GM19372 (cell line): Measurements from ENCODE around the gene LZTFL1.
"Not testable (repeated sequence)": the region's sequence is repeated elsewhere in the genome, so short reads cannot be mapped to it uniquely, and the experiment has no call there.

ENCODE experiments used
- ATAC-seq: cut with Tn5 transposase; IDR thresholded peaks from one replicate; pipeline ENCODE4 v1.9.1; 2021; ENCODE audit warnings: mild to moderate bottlenecking, low read depth, moderate library complexity; ENCODE audit not compliant: unreplicated experiment

The LZTFL1 gene

DNA sequence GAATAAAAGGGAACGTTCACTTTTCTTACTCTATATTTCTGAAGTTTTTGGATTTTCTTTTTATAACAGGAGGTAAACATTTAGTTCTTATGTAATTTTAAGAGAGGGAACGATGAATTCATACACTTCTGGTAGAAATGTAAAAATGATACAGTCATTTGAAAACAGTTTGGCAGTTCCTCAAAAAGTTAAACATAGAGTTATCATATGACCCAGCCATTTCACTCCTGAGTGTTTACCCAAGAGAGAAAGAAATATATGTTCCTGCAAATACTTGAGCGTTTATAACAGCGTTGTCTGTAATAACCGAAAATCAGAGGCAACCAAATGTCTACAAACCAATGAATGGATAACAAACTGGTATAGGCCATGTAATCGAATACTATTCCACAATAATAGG lies 23.6 kb upstream of the LZTFL1 start:
- no peak for ATAC-seq

DNA sequence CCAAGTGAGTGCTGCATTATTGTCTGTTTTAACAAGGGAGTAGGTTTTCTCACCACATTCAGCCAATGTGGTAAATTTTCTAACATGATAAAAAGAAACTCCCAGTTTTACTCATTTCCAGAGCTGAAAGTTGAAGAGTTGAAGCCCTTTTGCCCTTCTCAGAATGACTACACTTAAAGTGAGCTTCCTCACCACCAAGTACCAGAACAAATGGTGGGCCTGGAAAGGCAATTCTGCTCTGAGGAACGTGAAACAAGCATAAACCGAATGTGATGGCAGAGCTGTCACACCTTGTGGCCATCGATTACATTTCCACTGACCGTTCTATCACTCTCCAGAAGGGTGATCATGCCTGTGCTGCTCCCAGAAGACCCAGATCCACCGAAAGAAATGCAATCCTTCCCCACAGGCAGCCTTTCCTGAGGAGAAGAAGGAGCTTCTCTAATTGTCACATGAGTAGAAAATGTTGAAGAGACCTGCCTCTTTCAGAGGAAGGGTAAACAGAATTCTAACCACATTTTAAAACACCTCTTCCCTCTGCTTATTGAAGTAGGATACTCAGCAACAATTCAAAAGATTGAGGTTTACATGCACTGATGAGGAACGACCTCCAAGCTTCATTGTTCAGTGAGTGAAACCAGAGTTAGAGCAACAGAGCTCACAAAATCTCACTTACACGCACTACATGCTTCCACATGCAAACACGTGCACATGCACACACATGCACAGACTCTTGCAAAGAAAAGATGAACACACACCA lies 23.0 kb upstream of the LZTFL1 start:
- peak; percentile 62 for ATAC-seq

DNA sequence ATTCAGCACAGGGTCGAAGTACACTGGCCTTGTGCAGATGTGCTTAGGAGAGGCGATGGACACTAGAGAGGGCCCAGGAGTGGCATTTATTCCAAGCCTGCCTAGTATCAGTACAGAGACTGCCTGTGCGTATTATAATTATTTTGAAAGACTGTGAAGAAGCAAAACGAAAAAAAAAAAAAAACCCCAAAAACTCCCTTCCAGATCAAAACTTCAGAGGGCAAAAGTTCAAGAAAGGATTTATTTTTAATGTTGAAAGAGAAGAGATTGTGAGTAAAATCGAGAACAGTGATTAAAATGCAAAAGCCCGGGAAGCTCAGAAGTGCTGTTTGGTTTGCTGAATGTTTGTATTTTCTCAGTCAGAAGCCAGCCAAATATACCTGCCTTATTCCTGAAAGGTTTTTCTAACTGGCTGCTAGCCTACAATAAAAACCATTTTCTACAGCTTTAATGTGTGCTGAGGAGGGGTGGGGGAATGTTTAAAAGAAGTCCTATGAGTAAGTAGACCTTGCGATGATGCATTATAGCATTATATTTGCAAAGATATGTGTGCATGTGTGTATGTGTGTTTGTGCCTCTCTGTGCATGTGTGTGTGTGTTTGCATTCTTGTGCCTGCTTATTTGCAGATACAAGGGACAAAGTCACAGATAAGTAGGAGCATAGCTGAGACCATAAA lies 19.3 kb upstream of the LZTFL1 start:
- peak; percentile 43 for ATAC-seq

DNA sequence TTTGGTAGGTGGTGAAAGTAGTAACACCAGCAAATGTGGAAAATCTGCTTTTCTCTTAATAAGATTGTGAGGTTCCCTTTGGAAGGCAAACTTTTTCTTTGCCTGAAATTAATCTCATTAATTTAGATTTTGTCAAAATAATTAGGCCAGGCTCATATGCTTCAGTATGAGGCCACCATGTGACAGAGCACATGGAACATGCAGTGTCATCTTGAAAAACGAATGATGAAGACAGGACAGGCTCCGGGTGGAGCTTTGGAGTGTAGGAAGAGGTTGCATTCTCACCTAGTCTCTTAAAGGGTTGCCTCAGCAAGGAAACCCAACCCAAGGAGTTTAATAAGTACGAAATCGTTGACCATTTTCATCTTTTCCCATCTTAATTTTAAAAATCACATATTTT lies 18.6 kb upstream of the LZTFL1 start:
- no peak for ATAC-seq

DNA sequence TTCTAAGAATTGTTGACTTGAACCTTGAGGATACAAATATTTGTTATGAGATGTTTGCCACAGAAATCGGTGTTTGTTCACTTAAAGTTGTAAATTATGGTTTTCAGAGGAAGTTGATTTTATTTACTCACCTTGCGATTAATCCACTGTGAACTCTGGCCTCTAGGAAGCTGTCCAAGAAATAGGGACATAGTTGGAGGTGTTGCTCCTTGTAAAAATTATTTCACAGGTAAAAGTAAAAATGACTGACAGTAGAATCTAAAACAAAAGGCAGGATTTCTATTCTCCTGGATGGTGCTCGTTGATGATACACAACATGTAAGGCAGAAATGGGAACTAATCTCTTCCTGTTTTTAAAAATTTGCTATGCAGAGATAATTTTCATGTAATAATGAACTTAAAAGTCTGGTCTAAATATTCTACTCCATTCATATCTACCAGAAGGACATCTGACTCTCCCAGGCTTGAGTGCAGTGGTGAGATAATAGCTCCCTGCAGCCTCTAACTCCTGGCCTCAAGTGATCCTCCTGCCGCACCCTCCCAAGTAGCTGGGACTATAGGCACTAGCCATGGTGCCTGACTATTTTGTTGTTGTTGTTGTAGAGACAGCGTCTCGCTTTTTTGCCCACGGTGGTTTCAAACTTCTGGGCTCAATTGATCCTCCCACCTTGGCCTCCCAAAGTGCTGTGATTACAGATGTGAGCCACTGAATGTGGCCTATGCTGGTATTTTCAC lies 17.1 kb upstream of the LZTFL1 start:
- no peak for ATAC-seq

DNA sequence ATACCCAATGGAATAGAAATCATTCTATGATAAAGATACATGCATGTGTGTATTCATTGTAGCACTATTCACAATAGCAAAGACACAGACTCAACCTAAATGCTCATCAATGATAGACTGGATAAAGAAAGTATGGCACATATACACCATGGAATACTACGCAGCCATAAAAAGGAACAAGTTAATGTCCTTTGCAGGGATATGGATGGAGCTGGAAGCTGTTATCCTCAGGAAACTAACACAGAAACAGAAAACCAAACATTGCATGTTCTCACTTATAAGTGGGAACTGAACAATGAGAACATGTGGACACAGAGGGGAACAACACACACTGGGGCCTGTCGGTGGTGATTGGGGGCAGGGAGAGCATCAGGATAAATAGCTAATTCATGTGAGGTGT lies 15.1 kb upstream of the LZTFL1 start:
- not testable (repeated sequence) for ATAC-seq

DNA sequence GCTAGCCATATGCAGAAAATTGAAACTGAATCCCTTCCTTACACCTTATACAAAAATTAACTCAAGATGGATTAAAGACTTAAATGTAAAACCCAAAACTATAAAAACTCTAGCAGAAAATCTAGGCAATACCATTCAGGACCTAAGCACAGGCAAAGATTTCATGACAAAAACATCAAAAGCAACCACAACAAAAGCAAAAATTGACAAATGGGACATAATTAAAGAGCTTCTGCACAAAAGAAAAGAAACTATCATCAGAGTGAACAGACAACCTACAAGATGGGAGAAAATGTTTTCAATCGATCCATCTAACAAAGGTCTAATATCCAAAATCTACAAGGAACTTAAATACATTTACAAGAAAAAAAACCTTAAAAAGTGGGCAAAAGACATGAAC lies 14.4 kb upstream of the LZTFL1 start:
- not testable (repeated sequence) for ATAC-seq

DNA sequence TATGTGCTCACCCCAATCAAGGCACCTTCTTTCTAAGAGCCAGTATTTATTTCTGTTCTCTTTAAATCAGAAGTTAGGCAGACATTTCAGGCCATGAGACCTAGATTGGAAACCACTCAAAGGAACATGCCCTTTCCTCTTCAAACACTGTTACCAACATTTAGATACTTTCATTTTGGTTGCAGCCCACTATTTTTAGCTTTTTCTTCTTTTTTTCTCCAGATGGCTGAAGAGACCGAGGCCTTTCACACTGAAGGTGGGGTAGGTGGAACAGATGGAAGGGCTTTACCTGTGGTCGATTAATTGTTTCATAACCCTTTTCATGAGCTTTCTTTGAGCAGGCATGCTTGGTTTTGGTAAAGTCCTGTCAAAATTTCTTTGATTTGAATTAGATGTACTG lies 10.9 kb upstream of the LZTFL1 start:
- ATAC-seq: no peak

DNA sequence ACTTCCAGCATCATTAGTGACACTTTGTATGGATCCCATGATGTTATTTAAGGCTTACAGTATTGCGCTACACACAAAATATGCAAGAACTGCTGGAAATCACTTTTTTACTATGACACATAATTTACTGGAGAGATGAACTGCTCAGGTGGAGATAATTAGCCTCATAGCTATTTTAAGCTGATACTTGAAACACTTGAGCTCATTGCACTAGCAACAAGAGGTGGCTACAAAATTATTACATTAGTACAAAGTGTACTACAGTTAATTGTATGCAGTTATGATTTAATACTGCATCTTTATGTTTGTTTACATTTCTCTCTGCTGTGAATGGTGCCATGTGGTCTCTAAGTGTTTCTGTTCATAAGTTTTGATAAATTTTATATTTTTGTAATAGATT lies 6.5 kb upstream of the LZTFL1 start:
- ATAC-seq: no peak

DNA sequence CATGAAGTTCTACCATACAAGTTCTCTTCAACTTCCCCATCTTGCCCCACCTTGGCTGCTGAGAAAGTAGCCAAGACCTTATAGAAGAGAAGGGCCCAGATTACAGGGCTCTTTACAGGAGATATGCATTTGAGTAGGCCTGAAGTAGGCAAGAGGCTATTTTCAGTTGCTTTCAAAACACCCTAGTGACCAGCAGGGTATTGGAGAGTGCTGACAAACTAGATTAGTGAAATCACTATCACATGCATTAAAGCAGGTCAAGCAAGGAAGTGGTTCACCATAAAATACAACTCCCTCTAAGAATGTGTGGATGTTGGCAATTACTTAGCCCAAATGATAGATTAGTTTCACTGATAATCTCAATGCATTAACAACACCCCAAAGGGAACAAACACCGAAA lies 2.7 kb upstream of the LZTFL1 start:
- ATAC-seq: no peak

DNA sequence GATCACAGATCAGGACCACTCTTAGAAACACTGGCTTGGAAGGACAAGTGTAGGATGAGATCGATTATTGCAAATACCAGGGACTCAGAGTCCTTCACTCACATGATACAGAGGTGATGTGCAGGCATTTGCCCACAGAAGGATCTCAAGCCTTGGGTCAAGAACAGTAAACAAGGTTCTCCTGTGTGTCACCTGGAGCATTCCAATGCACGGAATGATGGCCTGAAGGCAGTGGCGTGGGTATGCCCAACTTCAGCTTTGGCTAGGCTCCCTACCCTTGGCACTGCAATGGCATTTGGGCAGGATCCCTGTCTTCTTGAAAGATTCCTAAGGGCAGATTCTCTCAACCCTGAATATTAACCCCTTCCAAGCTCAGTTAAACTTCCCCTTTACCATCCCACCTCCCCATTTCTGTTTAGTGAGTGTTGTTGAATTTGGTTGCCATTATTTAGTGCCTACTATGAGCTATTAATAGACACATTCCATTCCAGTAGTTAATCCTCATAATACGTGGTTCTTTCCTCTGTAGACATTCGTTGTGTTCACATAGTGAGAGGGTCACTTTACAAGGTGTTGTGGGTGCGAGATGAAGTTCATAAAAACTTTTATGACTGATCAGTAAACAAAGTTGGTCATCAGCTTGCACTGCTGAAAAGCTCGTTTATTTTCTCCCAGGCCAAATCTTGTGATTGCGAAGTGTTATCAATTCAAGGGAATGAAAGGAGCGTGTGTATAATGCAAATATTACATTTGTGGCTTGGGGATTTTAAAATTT lies 1.1 kb upstream of the LZTFL1 start:
- no peak for ATAC-seq

DNA sequence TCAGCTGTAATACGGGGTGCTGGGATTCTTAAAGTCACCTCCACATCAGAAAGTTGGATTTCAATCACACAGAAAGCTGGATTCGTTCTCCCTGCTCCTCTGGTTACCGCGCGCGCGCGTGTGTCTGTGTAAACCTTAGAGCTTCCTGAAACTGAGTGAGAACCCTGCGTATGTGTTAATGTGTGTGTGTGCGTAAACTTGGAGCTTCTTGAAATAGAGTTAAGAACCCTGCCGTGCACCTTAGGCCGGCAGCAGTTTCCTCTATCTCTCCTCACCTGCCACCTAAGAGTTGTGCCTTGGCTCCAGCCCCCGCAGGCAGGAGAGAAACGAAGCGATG lies 531 bp downstream of the LZTFL1 start:
- no peak for ATAC-seq

DNA sequence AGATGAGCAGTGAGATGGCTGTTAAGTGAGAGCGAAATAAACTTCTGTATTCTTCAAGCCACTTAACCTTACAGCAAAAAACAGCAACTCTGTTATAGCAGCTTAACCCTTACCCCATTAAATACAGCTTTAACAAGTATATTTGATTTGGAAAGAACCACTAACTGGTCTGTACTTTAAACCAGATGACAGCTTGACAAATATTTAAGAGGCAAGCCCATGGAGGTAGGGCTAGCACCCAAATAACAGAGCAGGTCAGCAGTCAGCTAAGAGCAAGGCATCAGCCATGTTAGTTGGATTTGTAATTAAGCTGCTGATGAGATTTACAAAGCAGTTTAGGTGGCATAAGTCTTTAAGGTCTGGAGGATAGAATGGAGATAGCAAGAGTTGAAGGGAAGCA lies 3.5 kb downstream of the LZTFL1 start:
- ATAC-seq: no peak

DNA sequence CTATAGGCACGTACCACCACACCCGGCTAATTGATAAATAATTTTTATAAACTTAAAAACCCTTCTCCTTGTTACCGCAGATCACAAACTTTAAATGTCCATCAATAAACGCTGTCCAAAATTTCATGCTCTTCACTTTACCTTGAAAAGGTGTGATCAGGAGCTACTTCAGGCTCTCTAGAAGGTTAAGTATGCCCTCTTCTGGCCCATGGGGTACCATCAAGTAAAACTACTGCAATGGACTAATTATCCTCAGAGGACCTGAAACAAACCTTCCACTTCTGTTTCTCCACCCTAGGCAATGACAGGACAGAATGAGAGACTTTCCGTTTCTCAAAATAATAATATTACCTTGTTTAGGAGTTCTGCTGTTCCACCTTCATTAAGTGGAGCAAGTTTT lies 9.2 kb downstream of the LZTFL1 start:
- no peak for ATAC-seq

DNA sequence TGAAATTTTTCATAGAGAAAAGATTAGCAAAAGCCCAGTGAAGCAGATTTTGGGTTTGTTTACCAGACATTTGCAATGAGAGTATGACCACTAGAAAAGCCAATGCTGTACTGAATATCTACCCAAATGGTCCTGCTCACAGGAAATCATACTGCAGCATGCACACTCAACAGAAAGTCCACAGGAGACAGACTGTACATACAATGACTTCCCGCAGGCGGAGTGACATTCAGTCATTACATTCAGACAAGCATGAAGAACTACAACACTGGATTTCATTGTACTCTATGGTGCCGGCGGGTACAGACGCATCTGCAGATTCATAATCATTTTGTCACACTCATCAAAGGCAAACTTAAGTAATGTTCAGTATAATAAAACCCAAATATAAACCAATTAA lies 11.8 kb downstream of the LZTFL1 start:
- ATAC-seq: no peak

DNA sequence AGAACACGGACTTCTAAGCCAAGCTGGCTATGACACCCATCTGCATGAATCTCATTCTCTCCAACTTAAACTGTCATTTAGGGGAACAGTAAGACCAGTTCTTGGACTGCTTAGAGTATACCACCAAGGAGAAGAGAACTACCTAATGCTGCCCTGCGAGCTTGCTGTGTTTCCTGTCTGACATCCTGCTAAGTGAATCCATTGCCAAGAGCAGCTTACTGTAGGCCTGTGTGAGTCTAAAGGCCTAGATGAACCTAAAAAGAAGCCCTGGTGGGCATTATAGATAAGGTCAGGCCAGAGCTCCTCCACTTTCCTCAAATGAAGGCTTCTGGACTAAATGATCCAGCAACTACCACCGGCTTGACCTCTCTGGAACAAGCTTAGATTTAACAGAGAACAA lies 15.0 kb downstream of the LZTFL1 start:
- ATAC-seq: no peak

DNA sequence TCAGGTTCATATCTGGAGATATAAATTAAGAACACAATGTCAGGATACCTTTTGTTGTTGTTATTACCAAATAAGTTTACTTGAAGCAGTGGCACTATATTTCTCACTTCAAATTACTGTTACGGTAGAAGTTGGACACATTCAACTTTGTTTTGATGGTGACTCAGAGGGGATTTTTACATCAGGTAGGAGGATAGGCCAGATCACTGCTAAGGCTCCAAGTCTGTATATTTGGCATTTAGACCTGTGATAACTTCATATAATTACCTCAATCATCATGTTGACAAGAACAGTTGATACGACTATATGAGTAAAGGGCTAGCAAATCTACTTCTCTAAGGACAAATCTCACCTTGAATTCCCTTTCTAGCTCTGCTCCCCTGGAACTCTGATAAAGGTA lies 15.6 kb downstream of the LZTFL1 start:
- no peak for ATAC-seq

DNA sequence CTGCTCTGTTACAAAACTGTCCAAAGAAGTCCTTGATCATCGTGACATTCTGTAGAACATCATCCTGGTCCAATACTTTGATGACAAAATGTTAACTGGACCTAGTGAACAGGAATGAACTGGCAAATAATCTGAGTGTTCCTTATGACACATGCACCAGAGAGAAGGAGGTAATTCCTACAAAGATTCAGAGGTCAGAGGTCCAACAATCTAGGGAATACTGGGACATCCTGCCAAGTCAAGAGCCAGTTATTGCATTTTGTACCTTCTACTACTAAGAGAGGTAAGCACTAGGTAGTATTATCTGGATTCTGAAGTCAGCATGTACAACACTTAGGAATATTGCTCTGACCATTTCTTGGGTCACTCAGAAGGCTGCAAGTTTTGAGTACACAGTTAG lies 20.8 kb downstream of the LZTFL1 start:
- no peak for ATAC-seq

DNA sequence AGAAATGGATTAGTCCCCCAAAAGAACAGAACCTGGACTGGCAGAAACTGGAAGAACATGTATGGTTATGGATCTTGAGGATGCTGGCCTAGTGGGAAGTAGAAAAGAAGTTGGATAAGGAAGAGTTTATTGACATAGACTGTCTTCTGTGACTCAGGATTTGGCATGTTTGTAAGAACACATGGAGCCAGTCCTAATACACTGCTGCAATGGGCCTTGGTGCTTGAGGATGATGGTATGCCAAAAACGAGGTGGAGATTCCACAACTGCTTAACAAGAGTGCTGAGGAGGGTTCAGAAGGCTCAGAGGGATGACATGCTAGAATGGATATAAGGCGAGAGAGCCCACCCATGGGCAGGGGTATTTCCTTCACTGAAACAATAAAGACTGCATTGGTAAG lies 22.4 kb downstream of the LZTFL1 start:
- no peak for ATAC-seq

DNA sequence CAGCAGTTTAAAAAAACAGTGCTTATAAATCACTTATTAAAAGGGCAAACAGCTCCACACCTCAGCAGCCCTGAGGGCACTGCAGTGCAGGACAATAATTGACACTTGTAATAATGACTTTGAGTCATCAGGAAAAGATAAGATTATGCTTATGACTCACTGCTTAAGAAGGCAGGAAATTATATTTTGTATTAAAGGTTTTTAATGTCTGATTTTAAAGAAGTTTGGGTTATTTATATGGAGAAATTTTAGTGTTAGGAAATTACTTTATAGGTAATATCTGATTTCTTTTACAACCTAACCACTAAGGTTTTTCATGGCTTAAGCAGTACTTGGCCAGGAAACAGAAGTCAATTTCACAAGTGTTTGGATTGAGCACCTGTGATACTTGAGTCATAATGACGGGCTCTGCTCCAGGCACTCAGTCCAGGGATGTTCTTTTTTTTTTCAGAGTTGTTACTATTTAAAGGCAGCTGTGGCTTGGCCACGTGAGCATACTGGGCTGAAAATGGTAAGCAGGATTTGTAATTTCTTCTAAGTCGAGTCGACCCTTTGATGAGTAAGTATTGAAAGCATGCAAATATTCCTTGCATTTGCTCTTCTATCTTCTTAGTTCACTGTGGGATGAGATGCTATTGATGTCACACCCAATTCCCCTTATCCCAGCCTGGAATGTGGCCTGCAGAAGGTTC lies 23.9 kb downstream of the LZTFL1 start:
- ATAC-seq: no peak
